Lower leg skin (tissue), 3 donors: Measurements from ENCODE around the gene RUVBL2.
"Not testable (repeated sequence)": the region's sequence is repeated elsewhere in the genome, so short reads cannot be mapped to it uniquely, and the experiment has no call there.

ENCODE experiments used
- CTCF ChIP-seq, 3 donors: fragments of 450-650 bp; IDR thresholded peaks; one replicate each; pipeline ENCODE4 v1.5.1; 2016; ENCODE audit warnings: antibody characterized with exemption in 3 of 3, mild to moderate bottlenecking in 3 of 3, moderate library complexity in 2 of 3
- POLR2A ChIP-seq, 2 donors: fragments of 450-650 bp; IDR thresholded peaks; one replicate each; pipeline ENCODE4 v1.6.1; 2016 to 2017; ENCODE audit warnings: antibody characterized with exemption in 2 of 2, mild to moderate bottlenecking in 1 of 2, moderate library complexity in 1 of 2

GRCh38 chr19:49029749-49030148 lies 36.1 kb downstream of the RUVBL2 start:
- not testable (repeated sequence) for TF ChIP-seq CTCF, POLR2A (IDR thresholded peaks at IDR 0.05)
